Coronary artery (tissue), 2 donors: Measurements from ENCODE around the gene PPP1CA.
"Not testable (repeated sequence)": the region's sequence is repeated elsewhere in the genome, so short reads cannot be mapped to it uniquely, and the experiment has no call there.

Experiments used
- DNase-seq: peaks from one replicate; pipeline ENCODE4 v3.0.0-alpha.2; 2017; ENCODE audit warnings: low spot score
- H3K27ac ChIP-seq, 2 donors: fragments of 200-600 bp; sonication (generic); one replicate each; pipeline ENCODE4 v1.5.1; 2016 to 2019
- H3K4me3 ChIP-seq: fragments of 200-600 bp; sonication (generic); 2 replicates; pipeline ENCODE4 v1.5.1; 2016; ENCODE audit warnings: mild to moderate bottlenecking, moderate library complexity
- TF ChIP-seq, protein P1 (sequence below): fragments of 200-600 bp; sonication (generic); IDR thresholded peaks from one replicate; pipeline ENCODE4 v1.5.1; 2019; ENCODE audit warnings: antibody characterized with exemption

PPP1CA gene

DNA sequence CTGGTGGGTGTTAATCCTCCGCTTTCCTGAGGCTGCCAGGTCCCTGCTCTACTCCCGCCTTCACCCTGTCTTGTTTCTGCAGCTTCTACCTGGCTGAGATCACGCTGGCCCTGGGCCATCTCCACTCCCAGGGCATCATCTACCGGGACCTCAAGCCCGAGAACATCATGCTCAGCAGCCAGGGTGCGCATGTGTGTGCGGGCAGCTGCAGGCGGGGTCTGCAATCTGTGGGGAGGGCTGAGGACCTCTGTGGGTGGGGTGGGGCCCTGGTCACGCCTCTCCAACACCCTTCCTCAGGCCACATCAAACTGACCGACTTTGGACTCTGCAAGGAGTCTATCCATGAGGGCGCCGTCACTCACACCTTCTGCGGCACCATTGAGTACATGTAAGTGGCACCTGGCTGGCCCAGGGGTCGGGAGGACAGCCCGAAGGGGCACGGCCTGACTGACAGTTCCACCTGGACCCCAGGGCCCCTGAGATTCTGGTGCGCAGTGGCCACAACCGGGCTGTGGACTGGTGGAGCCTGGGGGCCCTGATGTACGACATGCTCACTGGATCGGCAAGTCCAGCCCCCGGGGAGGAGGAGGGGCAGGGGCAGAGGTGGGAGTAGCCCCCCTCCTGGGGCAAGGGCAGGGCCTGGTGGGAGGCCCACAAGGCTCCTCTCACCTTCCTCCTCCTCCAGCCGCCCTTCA, 31.1 kb upstream of the PPP1CA start:
- Histone ChIP-seq H3K4me3 (no peak overlapping the region), H3K27ac (no peak overlapping the region)
- DNase-seq: no peak
- TF ChIP-seq, protein P1, sequence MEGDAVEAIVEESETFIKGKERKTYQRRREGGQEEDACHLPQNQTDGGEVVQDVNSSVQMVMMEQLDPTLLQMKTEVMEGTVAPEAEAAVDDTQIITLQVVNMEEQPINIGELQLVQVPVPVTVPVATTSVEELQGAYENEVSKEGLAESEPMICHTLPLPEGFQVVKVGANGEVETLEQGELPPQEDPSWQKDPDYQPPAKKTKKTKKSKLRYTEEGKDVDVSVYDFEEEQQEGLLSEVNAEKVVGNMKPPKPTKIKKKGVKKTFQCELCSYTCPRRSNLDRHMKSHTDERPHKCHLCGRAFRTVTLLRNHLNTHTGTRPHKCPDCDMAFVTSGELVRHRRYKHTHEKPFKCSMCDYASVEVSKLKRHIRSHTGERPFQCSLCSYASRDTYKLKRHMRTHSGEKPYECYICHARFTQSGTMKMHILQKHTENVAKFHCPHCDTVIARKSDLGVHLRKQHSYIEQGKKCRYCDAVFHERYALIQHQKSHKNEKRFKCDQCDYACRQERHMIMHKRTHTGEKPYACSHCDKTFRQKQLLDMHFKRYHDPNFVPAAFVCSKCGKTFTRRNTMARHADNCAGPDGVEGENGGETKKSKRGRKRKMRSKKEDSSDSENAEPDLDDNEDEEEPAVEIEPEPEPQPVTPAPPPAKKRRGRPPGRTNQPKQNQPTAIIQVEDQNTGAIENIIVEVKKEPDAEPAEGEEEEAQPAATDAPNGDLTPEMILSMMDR: no peak

DNA sequence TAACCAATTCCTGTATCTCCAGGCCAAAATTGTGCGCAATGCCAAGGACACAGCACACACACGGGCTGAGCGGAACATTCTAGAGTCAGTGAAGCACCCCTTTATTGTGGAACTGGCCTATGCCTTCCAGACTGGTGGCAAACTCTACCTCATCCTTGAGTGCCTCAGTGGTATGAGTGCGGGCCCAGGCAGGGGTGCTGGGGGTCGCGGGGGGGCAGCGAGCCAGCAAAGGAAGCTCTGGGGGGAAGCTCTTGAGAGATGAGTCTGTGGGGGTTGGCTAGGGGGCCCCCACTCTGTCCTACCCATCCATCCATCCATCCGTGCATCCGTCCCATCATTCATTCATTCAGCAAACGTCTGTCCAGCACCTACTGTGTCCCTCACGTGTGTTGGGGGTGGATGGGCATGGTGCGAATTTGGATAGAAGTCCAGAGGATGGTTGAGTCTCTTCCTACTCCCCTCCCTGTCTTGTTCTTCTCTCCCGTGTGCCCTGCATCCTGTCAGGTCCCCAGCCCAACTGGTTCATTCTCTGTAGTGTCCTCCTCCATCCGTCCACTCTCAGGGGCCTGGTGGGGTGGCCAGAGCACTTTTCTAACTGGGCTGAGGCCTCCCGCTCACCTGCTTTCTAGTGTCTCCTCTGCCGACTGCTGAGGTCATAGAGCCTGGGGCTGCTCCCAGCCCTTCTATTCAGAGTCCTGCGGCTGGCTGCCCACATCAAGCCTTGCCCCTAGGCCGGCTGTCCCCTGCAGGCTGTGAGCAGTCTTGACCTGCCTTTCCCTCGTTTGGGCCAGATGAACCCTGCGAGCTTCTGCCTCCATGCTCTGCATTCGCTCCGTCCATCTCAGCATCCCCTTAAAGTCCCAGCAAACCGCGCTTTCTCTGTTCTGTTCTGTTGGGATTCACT, 29.9 kb upstream of the PPP1CA start:
- Histone ChIP-seq H3K27ac (no peak overlapping the region), H3K4me3 (no peak overlapping the region)
- no peak for DNase-seq
- TF ChIP-seq, protein P1: no peak

DNA sequence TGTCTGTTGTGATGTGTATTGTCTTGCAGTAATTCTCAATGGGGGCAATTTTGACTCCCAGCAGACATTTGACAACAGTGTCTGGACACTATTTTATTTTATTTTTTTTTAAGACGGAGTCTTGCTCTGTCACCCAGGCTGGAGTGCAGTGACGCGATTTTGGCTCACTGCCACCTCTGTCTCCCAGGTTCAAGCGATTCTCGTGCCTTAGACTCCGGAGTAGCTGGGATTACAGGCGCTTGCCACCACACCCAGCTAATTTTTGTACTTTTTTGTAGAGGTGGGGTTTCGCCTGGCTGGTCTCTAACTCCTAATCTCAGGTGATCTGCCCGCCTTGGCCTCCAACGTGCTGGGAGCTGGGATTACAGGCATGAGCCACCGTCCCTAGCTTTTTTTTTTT, 28.1 kb upstream of the PPP1CA start:
- Histone ChIP-seq H3K27ac (no peak overlapping the region), H3K4me3 (peak overlapping the region; percentile 74)
- TF ChIP-seq, protein P1: no peak
- no peak for DNase-seq

DNA sequence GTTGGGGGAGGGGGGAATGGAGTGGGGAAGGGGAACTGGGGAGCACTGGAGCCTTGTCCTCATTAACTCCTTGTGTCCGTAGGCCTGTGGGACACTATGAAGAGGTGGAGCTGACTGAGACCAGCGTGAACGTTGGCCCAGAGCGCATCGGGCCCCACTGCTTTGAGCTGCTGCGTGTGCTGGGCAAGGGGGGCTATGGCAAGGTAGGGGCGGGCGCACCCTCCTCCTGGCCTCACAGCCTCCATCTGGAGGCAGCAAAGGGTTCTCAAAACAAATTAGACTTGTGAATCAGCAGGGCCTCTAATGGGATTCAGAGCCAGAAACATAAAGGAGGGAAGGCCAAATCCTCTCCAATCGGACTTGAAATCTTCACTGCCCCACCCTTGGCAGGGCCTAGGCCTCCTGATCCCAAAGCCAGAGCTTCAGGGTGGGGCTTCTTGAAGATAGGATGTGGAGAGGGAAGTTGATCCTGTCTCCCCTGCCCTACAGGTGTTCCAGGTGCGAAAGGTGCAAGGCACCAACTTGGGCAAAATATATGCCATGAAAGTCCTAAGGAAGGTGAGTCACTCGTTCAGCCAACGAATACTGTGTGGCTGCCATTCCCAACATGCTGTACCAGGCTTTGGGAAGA, 27.5 kb upstream of the PPP1CA start:
- peak overlapping the region; percentile 80 to 89 for H3K27ac ChIP-seq
- no peak for DNase-seq
- peak overlapping the region; percentile 74 for H3K4me3 ChIP-seq
- TF ChIP-seq, protein P1: no peak

DNA sequence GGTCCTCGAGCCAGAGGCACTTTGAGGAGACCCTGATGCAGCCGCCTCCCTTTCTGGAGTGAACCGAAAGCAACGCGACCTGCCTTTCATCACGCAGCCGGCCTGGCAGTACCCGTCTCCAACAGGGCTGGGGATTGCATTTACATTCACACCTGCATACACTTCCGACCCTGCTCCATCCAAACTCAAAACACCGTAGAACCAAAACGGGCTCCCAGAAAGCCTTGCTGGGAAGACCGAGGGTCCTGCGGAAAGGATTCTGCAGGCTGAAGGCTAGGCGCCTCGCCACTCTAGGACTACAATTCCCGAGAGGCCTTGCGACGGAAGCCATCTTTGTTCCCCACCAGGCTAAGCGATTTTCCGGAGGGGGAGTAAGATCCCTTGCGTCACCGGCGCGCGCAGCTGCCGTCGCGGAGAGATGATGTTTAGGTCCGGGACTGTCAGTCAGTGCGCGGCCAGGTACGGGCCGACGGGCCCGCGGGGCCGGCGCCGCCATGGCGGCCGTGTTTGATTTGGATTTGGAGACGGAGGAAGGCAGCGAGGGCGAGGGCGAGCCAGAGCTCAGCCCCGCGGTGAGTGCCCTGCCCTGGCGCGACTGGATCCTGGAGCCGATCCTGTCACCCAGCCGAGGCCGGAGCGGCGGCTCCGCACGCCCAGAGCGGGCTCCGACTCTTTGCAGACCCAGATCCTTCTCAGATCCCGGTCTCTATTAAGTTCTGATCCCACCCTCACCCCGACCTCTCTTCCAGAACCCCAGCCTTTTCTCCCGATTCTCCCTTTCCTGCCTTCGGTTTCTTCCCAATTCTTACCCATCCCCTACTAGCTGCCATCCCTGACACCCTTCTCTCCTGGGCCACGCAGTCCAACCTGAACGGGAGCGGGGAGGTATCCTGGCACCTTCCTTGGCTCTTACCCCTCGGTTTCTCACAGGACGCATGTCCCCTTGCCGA, 26.7 kb upstream of the PPP1CA start, which contains the start of gene RPS6KB2:
Gene RPS6KB2, plus strand, starts transcription at position 443 of the 950 bp plus-strand sequence. Its CDS starts 52 bp downstream, at position 495.
- Histone ChIP-seq H3K27ac (peak within 1 kb of the TSS; percentile 80 to 89), H3K4me3 (peak within 1 kb of the TSS; percentile 74)
- DNase-seq: peak; percentile 99
- TF ChIP-seq, protein P1: no peak

DNA sequence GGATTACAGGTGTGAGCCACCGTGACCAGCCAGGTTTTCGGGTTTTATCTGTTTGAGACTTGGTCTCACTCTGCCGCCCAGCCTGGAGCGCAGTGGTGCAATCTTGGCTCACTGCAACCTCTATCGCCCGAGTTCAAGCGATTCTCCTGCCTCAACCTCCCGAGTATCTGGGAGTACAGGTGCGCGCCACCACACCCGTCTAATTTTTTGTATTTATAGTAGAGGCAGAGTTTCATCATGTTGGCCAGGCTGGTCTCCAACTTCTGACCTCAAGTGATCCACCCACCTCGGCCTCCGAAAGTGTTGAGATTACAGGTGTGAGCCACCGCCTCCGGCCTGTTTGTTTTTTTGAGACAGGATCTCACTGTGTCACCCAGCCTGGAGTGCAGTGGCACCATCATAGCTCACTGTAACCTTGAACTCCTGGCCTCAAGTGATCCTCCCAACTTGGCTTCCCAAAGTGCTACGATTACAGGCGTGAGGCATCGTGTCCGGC, 25.8 kb upstream of the PPP1CA start:
- peak overlapping the region; percentile 74 for H3K4me3 ChIP-seq
- H3K27ac ChIP-seq: peak overlapping the region; percentile 80 to 89
- DNase-seq: not testable (repeated sequence)
